ENCODE data around the gene NPRL2. TPM values are rescaled to one million over a fixed set of nuclear protein-coding genes. Genes with fewer than 3 reads are reported as not detected.

NPRL2 gene
- total and polyA plus RNA-seq, 2 of the 13 experiments (the other 11 are each of a cell fraction or from before 2014, with no cell fraction given), result 30.6 to 51.4 TPM

DNA sequence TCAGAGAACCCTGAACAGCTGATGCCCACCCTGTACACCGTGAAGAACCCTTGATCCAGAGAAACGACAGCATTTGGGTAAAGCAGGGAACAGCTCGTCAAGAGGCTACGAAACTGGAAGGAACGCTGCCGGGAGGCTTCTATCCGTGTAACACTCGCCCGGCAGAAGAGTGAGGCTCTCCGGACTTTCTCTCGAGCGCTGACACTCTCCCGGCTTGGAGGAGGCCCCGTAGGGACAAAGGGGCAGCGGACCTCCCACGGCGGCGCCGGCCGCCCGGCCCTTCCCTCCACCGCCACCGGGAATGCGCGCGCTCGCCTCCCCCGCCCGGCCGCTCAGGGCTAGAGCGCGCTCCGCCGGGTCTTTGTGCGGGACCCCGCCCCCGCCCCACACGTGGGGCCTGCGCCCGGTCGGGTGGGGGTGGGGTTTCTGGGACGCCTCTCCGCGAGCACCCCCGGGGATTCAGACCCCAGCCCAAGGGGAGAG is 29.7 kb downstream of the NPRL2 start (continued):
- TF ChIP-seq SMC3 (IDR thresholded peaks at IDR 0.05; ENCODE audit: low read length) (no peak), BCL6 (CRISPR knock-in tag; IDR thresholded peaks at IDR 0.05) (peak; percentile 11; the same call in 1 of the 2 replicates), GFI1 (CRISPR knock-in tag; IDR thresholded peaks at IDR 0.05; ENCODE audit: borderline replicate concordance) (no peak; the same call in 1 of the 2 replicates), ZNF282 (IDR thresholded peaks at IDR 0.05; ENCODE audit: partially characterized antibody) (no peak)
- TF ChIP-seq, protein P1, sequence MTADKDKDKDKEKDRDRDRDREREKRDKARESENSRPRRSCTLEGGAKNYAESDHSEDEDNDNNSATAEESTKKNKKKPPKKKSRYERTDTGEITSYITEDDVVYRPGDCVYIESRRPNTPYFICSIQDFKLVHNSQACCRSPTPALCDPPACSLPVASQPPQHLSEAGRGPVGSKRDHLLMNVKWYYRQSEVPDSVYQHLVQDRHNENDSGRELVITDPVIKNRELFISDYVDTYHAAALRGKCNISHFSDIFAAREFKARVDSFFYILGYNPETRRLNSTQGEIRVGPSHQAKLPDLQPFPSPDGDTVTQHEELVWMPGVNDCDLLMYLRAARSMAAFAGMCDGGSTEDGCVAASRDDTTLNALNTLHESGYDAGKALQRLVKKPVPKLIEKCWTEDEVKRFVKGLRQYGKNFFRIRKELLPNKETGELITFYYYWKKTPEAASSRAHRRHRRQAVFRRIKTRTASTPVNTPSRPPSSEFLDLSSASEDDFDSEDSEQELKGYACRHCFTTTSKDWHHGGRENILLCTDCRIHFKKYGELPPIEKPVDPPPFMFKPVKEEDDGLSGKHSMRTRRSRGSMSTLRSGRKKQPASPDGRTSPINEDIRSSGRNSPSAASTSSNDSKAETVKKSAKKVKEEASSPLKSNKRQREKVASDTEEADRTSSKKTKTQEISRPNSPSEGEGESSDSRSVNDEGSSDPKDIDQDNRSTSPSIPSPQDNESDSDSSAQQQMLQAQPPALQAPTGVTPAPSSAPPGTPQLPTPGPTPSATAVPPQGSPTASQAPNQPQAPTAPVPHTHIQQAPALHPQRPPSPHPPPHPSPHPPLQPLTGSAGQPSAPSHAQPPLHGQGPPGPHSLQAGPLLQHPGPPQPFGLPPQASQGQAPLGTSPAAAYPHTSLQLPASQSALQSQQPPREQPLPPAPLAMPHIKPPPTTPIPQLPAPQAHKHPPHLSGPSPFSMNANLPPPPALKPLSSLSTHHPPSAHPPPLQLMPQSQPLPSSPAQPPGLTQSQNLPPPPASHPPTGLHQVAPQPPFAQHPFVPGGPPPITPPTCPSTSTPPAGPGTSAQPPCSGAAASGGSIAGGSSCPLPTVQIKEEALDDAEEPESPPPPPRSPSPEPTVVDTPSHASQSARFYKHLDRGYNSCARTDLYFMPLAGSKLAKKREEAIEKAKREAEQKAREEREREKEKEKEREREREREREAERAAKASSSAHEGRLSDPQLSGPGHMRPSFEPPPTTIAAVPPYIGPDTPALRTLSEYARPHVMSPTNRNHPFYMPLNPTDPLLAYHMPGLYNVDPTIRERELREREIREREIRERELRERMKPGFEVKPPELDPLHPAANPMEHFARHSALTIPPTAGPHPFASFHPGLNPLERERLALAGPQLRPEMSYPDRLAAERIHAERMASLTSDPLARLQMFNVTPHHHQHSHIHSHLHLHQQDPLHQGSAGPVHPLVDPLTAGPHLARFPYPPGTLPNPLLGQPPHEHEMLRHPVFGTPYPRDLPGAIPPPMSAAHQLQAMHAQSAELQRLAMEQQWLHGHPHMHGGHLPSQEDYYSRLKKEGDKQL (CRISPR knock-in tag; IDR thresholded peaks at IDR 0.05; ENCODE audit: low read depth), result 0 out of 2 replicates have a peak, but pooled peaks have one; percentile 13
- TF ChIP-seq, protein P2, sequence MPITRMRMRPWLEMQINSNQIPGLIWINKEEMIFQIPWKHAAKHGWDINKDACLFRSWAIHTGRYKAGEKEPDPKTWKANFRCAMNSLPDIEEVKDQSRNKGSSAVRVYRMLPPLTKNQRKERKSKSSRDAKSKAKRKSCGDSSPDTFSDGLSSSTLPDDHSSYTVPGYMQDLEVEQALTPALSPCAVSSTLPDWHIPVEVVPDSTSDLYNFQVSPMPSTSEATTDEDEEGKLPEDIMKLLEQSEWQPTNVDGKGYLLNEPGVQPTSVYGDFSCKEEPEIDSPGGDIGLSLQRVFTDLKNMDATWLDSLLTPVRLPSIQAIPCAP (CRISPR knock-in tag; IDR thresholded peaks at IDR 0.05; ENCODE audit: low read depth), result no peak
- TF ChIP-seq, protein P3, sequence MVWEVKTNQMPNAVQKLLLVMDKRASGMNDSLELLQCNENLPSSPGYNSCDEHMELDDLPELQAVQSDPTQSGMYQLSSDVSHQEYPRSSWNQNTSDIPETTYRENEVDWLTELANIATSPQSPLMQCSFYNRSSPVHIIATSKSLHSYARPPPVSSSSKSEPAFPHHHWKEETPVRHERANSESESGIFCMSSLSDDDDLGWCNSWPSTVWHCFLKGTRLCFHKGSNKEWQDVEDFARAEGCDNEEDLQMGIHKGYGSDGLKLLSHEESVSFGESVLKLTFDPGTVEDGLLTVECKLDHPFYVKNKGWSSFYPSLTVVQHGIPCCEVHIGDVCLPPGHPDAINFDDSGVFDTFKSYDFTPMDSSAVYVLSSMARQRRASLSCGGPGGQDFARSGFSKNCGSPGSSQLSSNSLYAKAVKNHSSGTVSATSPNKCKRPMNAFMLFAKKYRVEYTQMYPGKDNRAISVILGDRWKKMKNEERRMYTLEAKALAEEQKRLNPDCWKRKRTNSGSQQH (CRISPR knock-in tag; IDR thresholded peaks at IDR 0.05; ENCODE audit: low read depth), result peak; percentile 55; the same call in 1 of the 2 replicates
- TF ChIP-seq, protein P4, sequence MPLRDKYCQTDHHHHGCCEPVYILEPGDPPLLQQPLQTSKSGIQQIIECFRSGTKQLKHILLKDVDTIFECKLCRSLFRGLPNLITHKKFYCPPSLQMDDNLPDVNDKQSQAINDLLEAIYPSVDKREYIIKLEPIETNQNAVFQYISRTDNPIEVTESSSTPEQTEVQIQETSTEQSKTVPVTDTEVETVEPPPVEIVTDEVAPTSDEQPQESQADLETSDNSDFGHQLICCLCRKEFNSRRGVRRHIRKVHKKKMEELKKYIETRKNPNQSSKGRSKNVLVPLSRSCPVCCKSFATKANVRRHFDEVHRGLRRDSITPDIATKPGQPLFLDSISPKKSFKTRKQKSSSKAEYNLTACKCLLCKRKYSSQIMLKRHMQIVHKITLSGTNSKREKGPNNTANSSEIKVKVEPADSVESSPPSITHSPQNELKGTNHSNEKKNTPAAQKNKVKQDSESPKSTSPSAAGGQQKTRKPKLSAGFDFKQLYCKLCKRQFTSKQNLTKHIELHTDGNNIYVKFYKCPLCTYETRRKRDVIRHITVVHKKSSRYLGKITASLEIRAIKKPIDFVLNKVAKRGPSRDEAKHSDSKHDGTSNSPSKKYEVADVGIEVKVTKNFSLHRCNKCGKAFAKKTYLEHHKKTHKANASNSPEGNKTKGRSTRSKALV (CRISPR knock-in tag; IDR thresholded peaks at IDR 0.05), result no peak
- TF ChIP-seq, protein P5, sequence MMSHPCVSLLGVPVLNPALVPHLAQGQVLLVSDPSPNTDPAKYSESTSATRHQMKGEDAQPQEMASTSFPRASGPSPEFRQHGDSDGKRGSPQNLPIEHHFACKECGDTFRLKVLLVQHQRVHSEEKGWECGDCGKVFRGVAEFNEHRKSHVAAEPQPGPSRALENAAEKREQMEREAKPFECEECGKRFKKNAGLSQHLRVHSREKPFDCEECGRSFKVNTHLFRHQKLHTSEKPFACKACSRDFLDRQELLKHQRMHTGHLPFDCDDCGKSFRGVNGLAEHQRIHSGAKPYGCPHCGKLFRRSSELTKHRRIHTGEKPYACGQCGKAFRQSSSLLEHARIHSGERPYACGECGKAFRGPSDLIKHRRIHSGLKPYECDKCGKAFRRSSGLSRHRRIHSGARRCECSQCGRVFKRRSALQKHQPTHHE (CRISPR knock-in tag; IDR thresholded peaks at IDR 0.05; ENCODE audit: borderline replicate concordance), result 0 out of 2 replicates have a peak, but pooled peaks have one; percentile 9
- TF ChIP-seq, protein P6, sequence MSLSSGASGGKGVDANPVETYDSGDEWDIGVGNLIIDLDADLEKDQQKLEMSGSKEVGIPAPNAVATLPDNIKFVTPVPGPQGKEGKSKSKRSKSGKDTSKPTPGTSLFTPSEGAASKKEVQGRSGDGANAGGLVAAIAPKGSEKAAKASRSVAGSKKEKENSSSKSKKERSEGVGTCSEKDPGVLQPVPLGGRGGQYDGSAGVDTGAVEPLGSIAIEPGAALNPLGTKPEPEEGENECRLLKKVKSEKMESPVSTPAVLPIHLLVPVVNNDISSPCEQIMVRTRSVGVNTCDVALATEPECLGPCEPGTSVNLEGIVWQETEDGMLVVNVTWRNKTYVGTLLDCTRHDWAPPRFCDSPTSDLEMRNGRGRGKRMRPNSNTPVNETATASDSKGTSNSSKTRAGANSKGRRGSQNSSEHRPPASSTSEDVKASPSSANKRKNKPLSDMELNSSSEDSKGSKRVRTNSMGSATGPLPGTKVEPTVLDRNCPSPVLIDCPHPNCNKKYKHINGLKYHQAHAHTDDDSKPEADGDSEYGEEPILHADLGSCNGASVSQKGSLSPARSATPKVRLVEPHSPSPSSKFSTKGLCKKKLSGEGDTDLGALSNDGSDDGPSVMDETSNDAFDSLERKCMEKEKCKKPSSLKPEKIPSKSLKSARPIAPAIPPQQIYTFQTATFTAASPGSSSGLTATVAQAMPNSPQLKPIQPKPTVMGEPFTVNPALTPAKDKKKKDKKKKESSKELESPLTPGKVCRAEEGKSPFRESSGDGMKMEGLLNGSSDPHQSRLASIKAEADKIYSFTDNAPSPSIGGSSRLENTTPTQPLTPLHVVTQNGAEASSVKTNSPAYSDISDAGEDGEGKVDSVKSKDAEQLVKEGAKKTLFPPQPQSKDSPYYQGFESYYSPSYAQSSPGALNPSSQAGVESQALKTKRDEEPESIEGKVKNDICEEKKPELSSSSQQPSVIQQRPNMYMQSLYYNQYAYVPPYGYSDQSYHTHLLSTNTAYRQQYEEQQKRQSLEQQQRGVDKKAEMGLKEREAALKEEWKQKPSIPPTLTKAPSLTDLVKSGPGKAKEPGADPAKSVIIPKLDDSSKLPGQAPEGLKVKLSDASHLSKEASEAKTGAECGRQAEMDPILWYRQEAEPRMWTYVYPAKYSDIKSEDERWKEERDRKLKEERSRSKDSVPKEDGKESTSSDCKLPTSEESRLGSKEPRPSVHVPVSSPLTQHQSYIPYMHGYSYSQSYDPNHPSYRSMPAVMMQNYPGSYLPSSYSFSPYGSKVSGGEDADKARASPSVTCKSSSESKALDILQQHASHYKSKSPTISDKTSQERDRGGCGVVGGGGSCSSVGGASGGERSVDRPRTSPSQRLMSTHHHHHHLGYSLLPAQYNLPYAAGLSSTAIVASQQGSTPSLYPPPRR (CRISPR knock-in tag; IDR thresholded peaks at IDR 0.05; ENCODE audit: borderline replicate concordance), result 0 out of 2 replicates have a peak, but pooled peaks have one; percentile 39

Data from HepG2 (cell line).